WTC11 (cell line): ENCODE data around the gene ZEB1. TPM values are rescaled to one million over a fixed set of nuclear protein-coding genes. Genes with fewer than 3 reads are reported as not detected.

Source experiments
- ATAC-seq: fragments of 200-7000 bp; cut with Tn5 transposase; 2 replicates; pipeline ENCODE4 v1.10.0; 2021; ENCODE audit warnings: mild to moderate bottlenecking, moderate library complexity
- CTCF ChIA-PET: fragments of 300-600 bp; sonication (Branson Sonifier 250); formaldehyde crosslinking; loops from one replicate; lab custom pipeline; 2021; ENCODE audit warnings: antibody characterized with exemption; lab: Charles Lee
- POLR2A ChIA-PET: fragments of 350-600 bp; sonication (Branson Sonifier 250); formaldehyde crosslinking; loops from one replicate; lab custom pipeline; 2021; ENCODE audit warnings: antibody characterized with exemption; lab: Charles Lee
- DNase-seq: peaks from one replicate; pipeline ENCODE4 v3.0.0; 2021; ENCODE audit warnings: low spot score
- H3K27ac Mint-ChIP-seq: 2 replicates; pipeline ENCODE4 v1.8.0; 2021; ENCODE audit warnings: mixed read lengths
- H3K27me3 Mint-ChIP-seq: 2 replicates; pipeline ENCODE4 v1.8.0; 2021; ENCODE audit warnings: low read depth, mild to moderate bottlenecking, moderate library complexity, mixed read lengths
- H3K36me3 Mint-ChIP-seq: 2 replicates; pipeline ENCODE4 v1.8.0; 2021; ENCODE audit warnings: mixed read lengths
- H3K4me1 Mint-ChIP-seq: 2 replicates; pipeline ENCODE4 v1.8.0; 2022; ENCODE audit warnings: mixed read lengths
- H3K4me3 Mint-ChIP-seq: 2 replicates; pipeline ENCODE4 v1.8.0; 2021; ENCODE audit warnings: mild to moderate bottlenecking, moderate library complexity, mixed read lengths
- H3K9me3 Mint-ChIP-seq: 2 replicates; pipeline ENCODE4 v1.8.0; 2021; ENCODE audit warnings: mixed read lengths
- ARID4B ChIP-seq: sonication (generic); formaldehyde crosslinking; IDR thresholded peaks from 2 replicates; pipeline ENCODE4 v1.8.0; 2023; ENCODE audit warnings: missing genetic modification reagents, mild to moderate bottlenecking, borderline replicate concordance
- ATF2 ChIP-seq: sonication (generic); formaldehyde crosslinking; IDR thresholded peaks from 2 replicates; pipeline ENCODE4 v1.8.1; 2022; ENCODE audit warnings: low read depth, missing genetic modification reagents, borderline replicate concordance
- E2F4 ChIP-seq: sonication (generic); formaldehyde crosslinking; IDR thresholded peaks from 2 replicates; pipeline ENCODE4 v1.8.1; 2022; ENCODE audit warnings: low read depth, mild to moderate bottlenecking, moderate library complexity, missing genetic modification reagents, borderline replicate concordance
- ERG ChIP-seq: fragments of 250-450 bp; sonication (Bioruptor Pico); IDR thresholded peaks from 2 replicates; pipeline ENCODE4 v1.8.0; 2021; ENCODE audit warnings: mild to moderate bottlenecking
- ESRRA ChIP-seq: sonication (generic); formaldehyde crosslinking; IDR thresholded peaks from 2 replicates; pipeline ENCODE4 v1.8.1; 2022; ENCODE audit warnings: mild to moderate bottlenecking, missing genetic modification reagents, borderline replicate concordance
- GABPB1 ChIP-seq: sonication (generic); formaldehyde crosslinking; IDR thresholded peaks from 2 replicates; pipeline ENCODE4 v1.8.1; 2023; ENCODE audit warnings: mild to moderate bottlenecking, missing genetic modification reagents
- GRHL2 ChIP-seq: fragments of 250-450 bp; sonication (Bioruptor Pico); IDR thresholded peaks from 2 replicates; pipeline ENCODE4 v1.8.0; 2022; ENCODE audit warnings: mild to moderate bottlenecking, moderate library complexity; ENCODE audit not compliant: insufficient replicate concordance, severe bottlenecking
- MYBL2 ChIP-seq: sonication (generic); formaldehyde crosslinking; IDR thresholded peaks from 2 replicates; pipeline ENCODE4 v1.8.1; 2023; ENCODE audit warnings: mild to moderate bottlenecking, moderate library complexity, missing genetic modification reagents
- NFATC4 ChIP-seq: fragments of 250-450 bp; sonication (Bioruptor Pico); IDR thresholded peaks from 2 replicates; pipeline ENCODE4 v1.9.0; 2021; ENCODE audit warnings: mild to moderate bottlenecking
- RELA ChIP-seq: sonication (generic); formaldehyde crosslinking; IDR thresholded peaks from 2 replicates; pipeline ENCODE4 v1.8.1; 2022; ENCODE audit warnings: missing genetic modification reagents, mild to moderate bottlenecking, borderline replicate concordance
- SMAD3 ChIP-seq: sonication (generic); formaldehyde crosslinking; IDR thresholded peaks from 2 replicates; pipeline ENCODE4 v1.8.0; 2022; ENCODE audit warnings: missing genetic modification reagents, mild to moderate bottlenecking, borderline replicate concordance
- SMAD4 ChIP-seq: sonication (generic); formaldehyde crosslinking; IDR thresholded peaks from 2 replicates; pipeline ENCODE4 v1.8.0; 2022; ENCODE audit warnings: mild to moderate bottlenecking, missing genetic modification reagents
- ZBTB21 ChIP-seq: sonication (generic); formaldehyde crosslinking; IDR thresholded peaks from 2 replicates; pipeline ENCODE4 v1.8.1; 2023; ENCODE audit warnings: mild to moderate bottlenecking, missing genetic modification reagents, borderline replicate concordance
- ZNF281 ChIP-seq: sonication (generic); formaldehyde crosslinking; IDR thresholded peaks from 2 replicates; pipeline ENCODE4 v1.8.0; 2023; ENCODE audit warnings: mild to moderate bottlenecking, missing genetic modification reagents
- ZNF396 ChIP-seq: fragments of 250-450 bp; sonication (Bioruptor Pico); IDR thresholded peaks from 2 replicates; pipeline ENCODE4 v1.8.0; 2021; ENCODE audit warnings: mild to moderate bottlenecking, moderate library complexity, borderline replicate concordance
- ZNF512 ChIP-seq: sonication (generic); formaldehyde crosslinking; IDR thresholded peaks from 2 replicates; pipeline ENCODE4 v1.8.1; 2022; ENCODE audit warnings: missing genetic modification reagents, borderline replicate concordance
- ZSCAN18 ChIP-seq: fragments of 250-450 bp; sonication (Bioruptor Pico); IDR thresholded peaks from 2 replicates; pipeline ENCODE4 v2.1.2; 2022; ENCODE audit warnings: mild to moderate bottlenecking, moderate library complexity
- total RNA-seq: library from RNA; stranded (reverse); gene quantifications from 3 replicates; pipeline ENCODE4 v1.2.3, GENCODE V29; 2021

ZEB1 gene
- total RNA-seq, 1 experiment from 2014 or later: 0.39 TPM

- TF ChIP-seq SMAD4 (CRISPR knock-in tag) (no peak), GRHL2 (CRISPR knock-in tag) (no peak), ZSCAN18 (CRISPR knock-in tag) (no peak), E2F4 (CRISPR knock-in tag) (no peak)
Observed at GRCh38 chr10:31345886-31346285, 26.9 kb downstream of the ZEB1 start (continued).

GRCh38 chr10:31346953-31347352 lies 27.9 kb downstream of the ZEB1 start:
- peaks cover 8% of the 10 kb centered on the region for H3K4me1 Mint-ChIP-seq
- no peaks in the 10 kb centered on the region for H3K27me3 Mint-ChIP-seq
- H3K4me3 Mint-ChIP-seq: no peak overlapping the region
- ATAC-seq (no peak), DNase-seq (no peak)
- no peaks in the 10 kb centered on the region for H3K36me3 Mint-ChIP-seq
- no peaks in the 10 kb centered on the region for H3K9me3 Mint-ChIP-seq
- POLR2A ChIA-PET: no interaction called here
- no peak overlapping the region for H3K27ac Mint-ChIP-seq
- CTCF ChIA-PET: no interaction called here
- TF ChIP-seq ZSCAN18 (CRISPR knock-in tag): no peak
- TF ChIP-seq ZBTB21 (CRISPR knock-in tag): no peak
- TF ChIP-seq ESRRA (CRISPR knock-in tag): no peak
- TF ChIP-seq ATF2: no peak
- TF ChIP-seq ZNF396: no peak
- TF ChIP-seq MYBL2 (CRISPR knock-in tag): no peak
- TF ChIP-seq SMAD3 (CRISPR knock-in tag): no peak
- no peak for TF ChIP-seq ERG (CRISPR knock-in tag)
- no peak for TF ChIP-seq ZNF281 (CRISPR knock-in tag)
- no peak for TF ChIP-seq GABPB1 (CRISPR knock-in tag)
- TF ChIP-seq RELA (CRISPR knock-in tag): no peak
- TF ChIP-seq ZNF512 (CRISPR knock-in tag): no peak
- no peak for TF ChIP-seq NFATC4 (CRISPR knock-in tag)
- TF ChIP-seq ARID4B (CRISPR knock-in tag): no peak
- no peak for TF ChIP-seq E2F4 (CRISPR knock-in tag)
